HepG2 (cell line): ENCODE results near the gene RUSC1. TPM values are rescaled to one million over a fixed set of nuclear protein-coding genes. Genes with fewer than 3 reads are reported as not detected.

ENCODE experiments used
- AKAP8 ChIP-seq: sonication (generic); formaldehyde crosslinking; IDR thresholded peaks from 2 replicates; pipeline ENCODE4 v1.5.1; 2020; ENCODE audit warnings: mild to moderate bottlenecking, missing genetic modification reagents
- MLXIP ChIP-seq: sonication (generic); formaldehyde crosslinking; IDR thresholded peaks from 2 replicates; pipeline ENCODE4 v1.9.0; 2021; ENCODE audit warnings: missing genetic modification reagents, borderline replicate concordance
- NONO ChIP-seq, 2 experiments: fragments of 450-650 bp in 1 of 2; sonication (generic) in 1 of 2; formaldehyde crosslinking in 1 of 2; IDR thresholded peaks in 1 of 2; conservative IDR thresholded peaks in 1 of 2; 2 replicates each; pipeline versions ENCODE4 v1.6.1 to v1.8.0; 2017 to 2022; ENCODE audit warnings: mild to moderate bottlenecking in 1 of 2, missing genetic modification reagents in 1 of 2, moderate library complexity in 1 of 2
- NR2F6 ChIP-seq, 2 experiments: IDR thresholded peaks; 2 replicates each; pipeline ENCODE4 v1.6.1; 2016; ENCODE audit warnings: antibody characterized with exemption in 1 of 2, mild to moderate bottlenecking in 1 of 2
- RCOR2 ChIP-seq: IDR thresholded peaks from 2 replicates; pipeline ENCODE4 v1.6.1; 2016; ENCODE audit warnings: missing biosample characterization, missing genetic modification reagents
- ZNF747 ChIP-seq: sonication (generic); formaldehyde crosslinking; IDR thresholded peaks from 2 replicates; pipeline ENCODE4 v1.8.1; 2023; ENCODE audit warnings: missing genetic modification reagents, mild to moderate bottlenecking, borderline replicate concordance
- ZSCAN12 ChIP-seq: sonication (generic); formaldehyde crosslinking; IDR thresholded peaks from 2 replicates; pipeline ENCODE4 v1.9.0; 2021; ENCODE audit warnings: mild to moderate bottlenecking, missing genetic modification reagents
- polyA plus RNA-seq, 8 experiments: library from polyadenylated mRNA; depleted of rRNA in 3 of 8; stranded (reverse) in 7 of 8; unstranded in 1 of 8; fragments of >200 nt; fragmentation: Illumina TruSeq in 4 of 8; extraction: Trizol in 4 of 8; gene quantifications; 2 replicates each; pipeline versions ENCODE4 v1.2.1 to v1.2.3, GENCODE V29; 2011 to 2016; ENCODE audit warnings: low read depth in 4 of 8, missing spikeins in 1 of 8, mixed read lengths in 1 of 8; ENCODE audit not compliant: insufficient read depth in 1 of 8
- total RNA-seq, 5 experiments: library from RNA; depleted of rRNA; stranded (reverse); fragments of >200 nt; fragmentation: Illumina TruSeq; extraction: Trizol; gene quantifications; 2 replicates each; pipeline ENCODE4 v1.2.3, GENCODE V29; 2016; ENCODE audit warnings: low read depth in 1 of 5
- TF ChIP-seq, protein P1 (sequence below): sonication (generic); formaldehyde crosslinking; IDR thresholded peaks from one replicate; pipeline ENCODE4 v1.5.1; 2020; ENCODE audit warnings: mild to moderate bottlenecking, missing genetic modification reagents; ENCODE audit errors: not compliant biosample characterization
- TF ChIP-seq, protein P2 (sequence below), 2 experiments: sonication (generic) in 1 of 2; formaldehyde crosslinking in 1 of 2; IDR thresholded peaks; 2 replicates each; pipeline versions ENCODE4 v1.4.0 to v1.6.1; 2018 to 2020; ENCODE audit warnings: missing genetic modification reagents in 2 of 2, borderline replicate concordance in 1 of 2, low read depth in 1 of 2, mild to moderate bottlenecking in 1 of 2, missing biosample characterization in 1 of 2
- TF ChIP-seq, protein P3 (sequence below): sonication (generic); formaldehyde crosslinking; IDR thresholded peaks from 2 replicates; pipeline ENCODE4 v1.8.1; 2023; ENCODE audit warnings: mild to moderate bottlenecking, missing genetic modification reagents
- TF ChIP-seq, protein P4 (sequence below): fragments of 450-650 bp; IDR thresholded peaks from 2 replicates; pipeline ENCODE4 v1.6.1; 2017

Gene RUSC1
- total and polyA plus RNA-seq, 2 of the 13 experiments (the other 11 are each of a cell fraction or from before 2014, with no cell fraction given) = 18.7 to 20.4 TPM

DNA sequence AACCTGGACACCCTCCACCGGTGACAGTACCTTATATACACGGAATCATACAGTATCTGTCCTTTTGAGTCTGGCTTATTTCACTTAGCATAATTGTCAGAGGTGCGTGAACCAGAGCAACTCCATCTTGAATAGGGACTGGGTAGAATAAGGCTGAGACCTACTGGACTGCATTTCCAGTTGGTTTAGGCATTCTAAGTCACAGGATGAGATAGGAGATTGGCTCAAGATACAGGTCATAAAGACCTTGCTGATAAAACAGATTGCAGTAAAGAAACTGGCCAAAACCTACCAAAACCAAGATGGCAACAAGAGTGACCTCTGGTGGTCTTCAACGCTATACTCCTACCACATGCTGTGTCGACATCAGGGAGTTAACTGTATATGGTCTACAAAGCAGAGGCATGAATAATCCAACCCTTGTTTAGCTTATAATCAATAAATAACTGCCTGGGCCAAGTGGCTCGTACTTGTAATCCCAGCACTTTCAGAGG, 13.4 kb upstream of the RUSC1 start (continued):
- no peak for TF ChIP-seq MLXIP
- TF ChIP-seq RCOR2 = no peak
- TF ChIP-seq, protein P1, sequence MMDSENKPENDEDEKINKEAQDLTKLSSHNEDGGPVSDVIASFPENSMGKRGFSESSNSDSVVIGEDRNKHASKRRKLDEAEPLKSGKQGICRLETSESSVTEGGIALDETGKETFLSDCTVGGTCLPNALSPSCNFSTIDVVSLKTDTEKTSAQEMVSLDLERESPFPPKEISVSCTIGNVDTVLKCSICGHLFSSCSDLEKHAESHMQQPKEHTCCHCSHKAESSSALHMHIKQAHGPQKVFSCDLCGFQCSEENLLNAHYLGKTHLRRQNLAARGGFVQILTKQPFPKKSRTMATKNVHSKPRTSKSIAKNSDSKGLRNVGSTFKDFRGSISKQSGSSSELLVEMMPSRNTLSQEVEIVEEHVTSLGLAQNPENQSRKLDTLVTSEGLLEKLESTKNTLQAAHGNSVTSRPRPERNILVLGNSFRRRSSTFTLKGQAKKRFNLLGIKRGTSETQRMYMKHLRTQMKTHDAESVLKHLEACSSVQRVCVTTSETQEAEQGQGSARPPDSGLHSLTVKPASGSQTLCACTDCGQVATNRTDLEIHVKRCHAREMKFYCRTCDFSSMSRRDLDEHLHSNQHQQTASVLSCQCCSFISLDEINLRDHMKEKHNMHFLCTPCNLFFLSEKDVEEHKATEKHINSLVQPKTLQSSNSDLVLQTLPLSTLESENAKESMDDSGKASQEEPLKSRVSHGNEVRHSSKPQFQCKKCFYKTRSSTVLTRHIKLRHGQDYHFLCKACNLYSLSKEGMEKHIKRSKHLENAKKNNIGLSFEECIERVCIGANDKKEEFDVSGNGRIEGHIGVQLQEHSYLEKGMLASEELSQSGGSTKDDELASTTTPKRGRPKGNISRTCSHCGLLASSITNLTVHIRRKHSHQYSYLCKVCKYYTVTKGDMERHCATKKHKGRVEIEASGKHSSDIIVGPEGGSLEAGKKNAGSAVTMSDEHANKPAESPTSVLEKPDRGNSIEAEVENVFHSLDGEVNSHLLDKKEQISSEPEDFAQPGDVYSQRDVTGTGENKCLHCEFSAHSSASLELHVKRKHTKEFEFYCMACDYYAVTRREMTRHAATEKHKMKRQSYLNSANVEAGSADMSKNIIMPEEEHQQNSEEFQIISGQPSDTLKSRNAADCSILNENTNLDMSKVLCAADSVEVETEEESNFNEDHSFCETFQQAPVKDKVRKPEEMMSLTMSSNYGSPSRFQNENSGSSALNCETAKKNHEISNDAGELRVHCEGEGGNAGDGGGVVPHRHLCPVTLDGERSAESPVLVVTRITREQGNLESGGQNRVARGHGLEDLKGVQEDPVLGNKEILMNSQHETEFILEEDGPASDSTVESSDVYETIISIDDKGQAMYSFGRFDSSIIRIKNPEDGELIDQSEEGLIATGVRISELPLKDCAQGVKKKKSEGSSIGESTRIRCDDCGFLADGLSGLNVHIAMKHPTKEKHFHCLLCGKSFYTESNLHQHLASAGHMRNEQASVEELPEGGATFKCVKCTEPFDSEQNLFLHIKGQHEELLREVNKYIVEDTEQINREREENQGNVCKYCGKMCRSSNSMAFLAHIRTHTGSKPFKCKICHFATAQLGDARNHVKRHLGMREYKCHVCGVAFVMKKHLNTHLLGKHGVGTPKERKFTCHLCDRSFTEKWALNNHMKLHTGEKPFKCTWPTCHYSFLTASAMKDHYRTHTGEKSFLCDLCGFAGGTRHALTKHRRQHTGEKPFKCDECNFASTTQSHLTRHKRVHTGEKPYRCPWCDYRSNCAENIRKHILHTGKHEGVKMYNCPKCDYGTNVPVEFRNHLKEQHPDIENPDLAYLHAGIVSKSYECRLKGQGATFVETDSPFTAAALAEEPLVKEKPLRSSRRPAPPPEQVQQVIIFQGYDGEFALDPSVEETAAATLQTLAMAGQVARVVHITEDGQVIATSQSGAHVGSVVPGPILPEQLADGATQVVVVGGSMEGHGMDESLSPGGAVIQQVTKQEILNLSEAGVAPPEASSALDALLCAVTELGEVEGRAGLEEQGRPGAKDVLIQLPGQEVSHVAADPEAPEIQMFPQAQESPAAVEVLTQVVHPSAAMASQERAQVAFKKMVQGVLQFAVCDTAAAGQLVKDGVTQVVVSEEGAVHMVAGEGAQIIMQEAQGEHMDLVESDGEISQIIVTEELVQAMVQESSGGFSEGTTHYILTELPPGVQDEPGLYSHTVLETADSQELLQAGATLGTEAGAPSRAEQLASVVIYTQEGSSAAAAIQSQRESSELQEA (CRISPR knock-in tag) = no peak
- no peak for TF ChIP-seq AKAP8
- TF ChIP-seq NR2F6 (IDR thresholded peaks at IDR 0.05) = no peak
- no peak; the same call in 1 of the 2 replicates for TF ChIP-seq NR2F6 (CRISPR knock-in tag; IDR thresholded peaks at IDR 0.05)
- TF ChIP-seq, protein P2, sequence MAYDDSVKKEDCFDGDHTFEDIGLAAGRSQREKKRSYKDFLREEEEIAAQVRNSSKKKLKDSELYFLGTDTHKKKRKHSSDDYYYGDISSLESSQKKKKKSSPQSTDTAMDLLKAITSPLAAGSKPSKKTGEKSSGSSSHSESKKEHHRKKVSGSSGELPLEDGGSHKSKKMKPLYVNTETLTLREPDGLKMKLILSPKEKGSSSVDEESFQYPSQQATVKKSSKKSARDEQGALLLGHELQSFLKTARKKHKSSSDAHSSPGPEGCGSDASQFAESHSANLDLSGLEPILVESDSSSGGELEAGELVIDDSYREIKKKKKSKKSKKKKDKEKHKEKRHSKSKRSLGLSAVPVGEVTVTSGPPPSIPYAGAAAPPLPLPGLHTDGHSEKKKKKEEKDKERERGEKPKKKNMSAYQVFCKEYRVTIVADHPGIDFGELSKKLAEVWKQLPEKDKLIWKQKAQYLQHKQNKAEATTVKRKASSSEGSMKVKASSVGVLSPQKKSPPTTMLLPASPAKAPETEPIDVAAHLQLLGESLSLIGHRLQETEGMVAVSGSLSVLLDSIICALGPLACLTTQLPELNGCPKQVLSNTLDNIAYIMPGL (CRISPR knock-in tag; IDR thresholded peaks at IDR 0.05; ENCODE audit: borderline replicate concordance in 1 of 2, low read depth in 1 of 2) = peak; percentile 14 to 61; a peak in 2 of 4 replicates
- TF ChIP-seq, protein P3, sequence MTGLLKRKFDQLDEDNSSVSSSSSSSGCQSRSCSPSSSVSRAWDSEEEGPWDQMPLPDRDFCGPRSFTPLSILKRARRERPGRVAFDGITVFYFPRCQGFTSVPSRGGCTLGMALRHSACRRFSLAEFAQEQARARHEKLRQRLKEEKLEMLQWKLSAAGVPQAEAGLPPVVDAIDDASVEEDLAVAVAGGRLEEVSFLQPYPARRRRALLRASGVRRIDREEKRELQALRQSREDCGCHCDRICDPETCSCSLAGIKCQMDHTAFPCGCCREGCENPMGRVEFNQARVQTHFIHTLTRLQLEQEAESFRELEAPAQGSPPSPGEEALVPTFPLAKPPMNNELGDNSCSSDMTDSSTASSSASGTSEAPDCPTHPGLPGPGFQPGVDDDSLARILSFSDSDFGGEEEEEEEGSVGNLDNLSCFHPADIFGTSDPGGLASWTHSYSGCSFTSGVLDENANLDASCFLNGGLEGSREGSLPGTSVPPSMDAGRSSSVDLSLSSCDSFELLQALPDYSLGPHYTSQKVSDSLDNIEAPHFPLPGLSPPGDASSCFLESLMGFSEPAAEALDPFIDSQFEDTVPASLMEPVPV (CRISPR knock-in tag) = no peak
- TF ChIP-seq NONO (IDR thresholded peaks at IDR 0.05) = no peak
- 0 out of 2 replicates have a peak, but pooled peaks have one; percentile 27 for TF ChIP-seq NONO (CRISPR knock-in tag; conservative IDR thresholded peaks at IDR 0.05)
- TF ChIP-seq, protein P4, sequence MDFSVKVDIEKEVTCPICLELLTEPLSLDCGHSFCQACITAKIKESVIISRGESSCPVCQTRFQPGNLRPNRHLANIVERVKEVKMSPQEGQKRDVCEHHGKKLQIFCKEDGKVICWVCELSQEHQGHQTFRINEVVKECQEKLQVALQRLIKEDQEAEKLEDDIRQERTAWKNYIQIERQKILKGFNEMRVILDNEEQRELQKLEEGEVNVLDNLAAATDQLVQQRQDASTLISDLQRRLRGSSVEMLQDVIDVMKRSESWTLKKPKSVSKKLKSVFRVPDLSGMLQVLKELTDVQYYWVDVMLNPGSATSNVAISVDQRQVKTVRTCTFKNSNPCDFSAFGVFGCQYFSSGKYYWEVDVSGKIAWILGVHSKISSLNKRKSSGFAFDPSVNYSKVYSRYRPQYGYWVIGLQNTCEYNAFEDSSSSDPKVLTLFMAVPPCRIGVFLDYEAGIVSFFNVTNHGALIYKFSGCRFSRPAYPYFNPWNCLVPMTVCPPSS = no peak
- TF ChIP-seq ZSCAN12 (CRISPR knock-in tag) = no peak
- TF ChIP-seq ZNF747 (CRISPR knock-in tag) = no peak
